ENCODE results near the gene CACNA2D3. TPM values are rescaled to one million over a fixed set of nuclear protein-coding genes. Genes with fewer than 3 reads are reported as not detected.

Gene CACNA2D3
- polyA plus RNA-seq, 1 donor from 2014 or later = 26.2 TPM

DNA sequence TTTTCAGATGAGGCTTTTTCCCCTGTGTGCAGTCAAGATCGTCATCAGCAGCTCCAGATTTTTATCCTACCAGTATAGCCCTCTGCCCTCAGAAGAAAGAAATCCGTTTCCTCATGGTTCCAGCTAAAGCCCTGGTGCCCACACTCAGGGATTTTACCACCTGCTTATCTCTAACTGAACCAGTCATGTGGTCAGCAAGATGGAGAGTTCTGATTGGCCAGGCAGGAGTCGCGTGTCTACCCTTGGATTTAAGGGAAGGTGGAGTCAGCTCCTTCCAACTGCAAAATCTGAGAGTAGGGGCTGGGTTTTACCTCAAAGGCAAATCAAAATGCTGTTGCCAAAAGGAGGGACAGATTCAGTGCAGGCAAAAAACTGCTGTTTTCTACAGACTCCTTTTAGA, 670.2 kb downstream of the CACNA2D3 start:
- Histone ChIP-seq H3K9ac (ENCODE audit: low read length) (no peak overlapping the region), H3K4me3 (ENCODE audit: low read length) (no peak overlapping the region), H3F3A (ENCODE audit: insufficient read depth, low read length, poor library complexity, severe bottlenecking) (no peaks in the 10 kb centered on the region), H3K9me3 (ENCODE audit: low read length) (peaks cover 2% of the 10 kb centered on the region), H3K79me2 (replicated peaks; ENCODE audit: insufficient read depth, low read length) (no peaks in the 10 kb centered on the region), H3K27ac (ENCODE audit: low read length) (no peak overlapping the region), H2AFZ (ENCODE audit: low read depth, low read length) (no peak overlapping the region), H3K9me2 (ENCODE audit: insufficient read depth, low read length) (no peaks in the 10 kb centered on the region), H3K27me3 (ENCODE audit: insufficient read depth, low read depth, low read length) (no peaks in the 10 kb centered on the region), H3K36me3 (ENCODE audit: insufficient read depth, low read length) (no peaks in the 10 kb centered on the region), H3K4me2 (ENCODE audit: low read length) (no peak overlapping the region), H4K20me1 (ENCODE audit: insufficient read depth) (no peaks in the 10 kb centered on the region)
- TF ChIP-seq EP300 (conservative IDR thresholded peaks at IDR 0.05; ENCODE audit: poor library complexity, severe bottlenecking) (no peak), POLR2AphosphoS5 (IDR thresholded peaks at IDR 0.05) (no peak), EZH2 (IDR thresholded peaks at IDR 0.05; ENCODE audit: borderline replicate concordance, insufficient read depth, low read length, poor library complexity, severe bottlenecking) (no peak), TAF1 (IDR thresholded peaks at IDR 0.05; ENCODE audit: low read depth) (no peak)
- TF ChIP-seq, protein P1, sequence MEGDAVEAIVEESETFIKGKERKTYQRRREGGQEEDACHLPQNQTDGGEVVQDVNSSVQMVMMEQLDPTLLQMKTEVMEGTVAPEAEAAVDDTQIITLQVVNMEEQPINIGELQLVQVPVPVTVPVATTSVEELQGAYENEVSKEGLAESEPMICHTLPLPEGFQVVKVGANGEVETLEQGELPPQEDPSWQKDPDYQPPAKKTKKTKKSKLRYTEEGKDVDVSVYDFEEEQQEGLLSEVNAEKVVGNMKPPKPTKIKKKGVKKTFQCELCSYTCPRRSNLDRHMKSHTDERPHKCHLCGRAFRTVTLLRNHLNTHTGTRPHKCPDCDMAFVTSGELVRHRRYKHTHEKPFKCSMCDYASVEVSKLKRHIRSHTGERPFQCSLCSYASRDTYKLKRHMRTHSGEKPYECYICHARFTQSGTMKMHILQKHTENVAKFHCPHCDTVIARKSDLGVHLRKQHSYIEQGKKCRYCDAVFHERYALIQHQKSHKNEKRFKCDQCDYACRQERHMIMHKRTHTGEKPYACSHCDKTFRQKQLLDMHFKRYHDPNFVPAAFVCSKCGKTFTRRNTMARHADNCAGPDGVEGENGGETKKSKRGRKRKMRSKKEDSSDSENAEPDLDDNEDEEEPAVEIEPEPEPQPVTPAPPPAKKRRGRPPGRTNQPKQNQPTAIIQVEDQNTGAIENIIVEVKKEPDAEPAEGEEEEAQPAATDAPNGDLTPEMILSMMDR (IDR thresholded peaks at IDR 0.05; ENCODE audit: poor library complexity, severe bottlenecking) = no peak
- TF ChIP-seq, protein P2, sequence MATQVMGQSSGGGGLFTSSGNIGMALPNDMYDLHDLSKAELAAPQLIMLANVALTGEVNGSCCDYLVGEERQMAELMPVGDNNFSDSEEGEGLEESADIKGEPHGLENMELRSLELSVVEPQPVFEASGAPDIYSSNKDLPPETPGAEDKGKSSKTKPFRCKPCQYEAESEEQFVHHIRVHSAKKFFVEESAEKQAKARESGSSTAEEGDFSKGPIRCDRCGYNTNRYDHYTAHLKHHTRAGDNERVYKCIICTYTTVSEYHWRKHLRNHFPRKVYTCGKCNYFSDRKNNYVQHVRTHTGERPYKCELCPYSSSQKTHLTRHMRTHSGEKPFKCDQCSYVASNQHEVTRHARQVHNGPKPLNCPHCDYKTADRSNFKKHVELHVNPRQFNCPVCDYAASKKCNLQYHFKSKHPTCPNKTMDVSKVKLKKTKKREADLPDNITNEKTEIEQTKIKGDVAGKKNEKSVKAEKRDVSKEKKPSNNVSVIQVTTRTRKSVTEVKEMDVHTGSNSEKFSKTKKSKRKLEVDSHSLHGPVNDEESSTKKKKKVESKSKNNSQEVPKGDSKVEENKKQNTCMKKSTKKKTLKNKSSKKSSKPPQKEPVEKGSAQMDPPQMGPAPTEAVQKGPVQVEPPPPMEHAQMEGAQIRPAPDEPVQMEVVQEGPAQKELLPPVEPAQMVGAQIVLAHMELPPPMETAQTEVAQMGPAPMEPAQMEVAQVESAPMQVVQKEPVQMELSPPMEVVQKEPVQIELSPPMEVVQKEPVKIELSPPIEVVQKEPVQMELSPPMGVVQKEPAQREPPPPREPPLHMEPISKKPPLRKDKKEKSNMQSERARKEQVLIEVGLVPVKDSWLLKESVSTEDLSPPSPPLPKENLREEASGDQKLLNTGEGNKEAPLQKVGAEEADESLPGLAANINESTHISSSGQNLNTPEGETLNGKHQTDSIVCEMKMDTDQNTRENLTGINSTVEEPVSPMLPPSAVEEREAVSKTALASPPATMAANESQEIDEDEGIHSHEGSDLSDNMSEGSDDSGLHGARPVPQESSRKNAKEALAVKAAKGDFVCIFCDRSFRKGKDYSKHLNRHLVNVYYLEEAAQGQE (IDR thresholded peaks at IDR 0.05; ENCODE audit: borderline replicate concordance) = no peak

DNA sequence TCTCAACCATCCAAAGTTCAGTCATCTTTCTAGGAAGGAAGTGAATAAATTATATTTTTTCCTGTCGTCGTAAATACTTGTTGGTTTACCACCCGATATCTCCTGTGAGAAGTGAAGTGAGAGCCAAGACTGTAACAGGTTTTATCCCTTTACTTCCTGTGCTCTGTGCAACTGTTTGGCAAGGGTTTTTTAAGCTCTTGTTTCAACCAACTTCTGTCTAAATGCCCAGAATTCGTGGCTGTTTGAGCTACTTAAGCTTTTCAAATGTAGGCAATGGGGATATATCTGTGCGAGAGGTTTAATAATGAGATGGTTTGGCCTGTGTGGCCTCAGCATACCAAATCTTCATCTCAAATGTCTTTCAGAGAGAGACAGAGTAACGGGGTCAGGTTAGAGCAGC, 670.8 kb downstream of the CACNA2D3 start:
- Histone ChIP-seq H3K4me3 (ENCODE audit: low read length) (no peak overlapping the region), H3K9me3 (ENCODE audit: low read length) (no peaks in the 10 kb centered on the region), H3K4me2 (ENCODE audit: low read length) (no peak overlapping the region), H2AFZ (ENCODE audit: low read depth, low read length) (no peak overlapping the region), H3F3A (ENCODE audit: insufficient read depth, low read length, poor library complexity, severe bottlenecking) (no peaks in the 10 kb centered on the region), H3K79me2 (replicated peaks; ENCODE audit: insufficient read depth, low read length) (no peaks in the 10 kb centered on the region), H3K27ac (ENCODE audit: low read length) (no peak overlapping the region), H4K20me1 (ENCODE audit: insufficient read depth) (no peaks in the 10 kb centered on the region), H3K27me3 (ENCODE audit: insufficient read depth, low read depth, low read length) (no peaks in the 10 kb centered on the region), H3K9ac (ENCODE audit: low read length) (no peak overlapping the region), H3K36me3 (ENCODE audit: insufficient read depth, low read length) (no peaks in the 10 kb centered on the region), H3K9me2 (ENCODE audit: insufficient read depth, low read length) (no peaks in the 10 kb centered on the region)
- no peak for TF ChIP-seq EP300 (conservative IDR thresholded peaks at IDR 0.05; ENCODE audit: poor library complexity, severe bottlenecking)
- TF ChIP-seq, protein P1 (IDR thresholded peaks at IDR 0.05; ENCODE audit: poor library complexity, severe bottlenecking) = no peak
- no peak for TF ChIP-seq SMC3 (conservative IDR thresholded peaks at IDR 0.05; ENCODE audit: poor library complexity)
- TF ChIP-seq RAD21 (conservative IDR thresholded peaks at IDR 0.05) = no peak
- TF ChIP-seq MXI1 (conservative IDR thresholded peaks at IDR 0.05; ENCODE audit: poor library complexity, severe bottlenecking) = no peak
- TF ChIP-seq, protein P2 (IDR thresholded peaks at IDR 0.05; ENCODE audit: borderline replicate concordance) = no peak
- no peak for TF ChIP-seq TAF1 (IDR thresholded peaks at IDR 0.05; ENCODE audit: low read depth)
- TF ChIP-seq POLR2AphosphoS5 (IDR thresholded peaks at IDR 0.05) = no peak
- TF ChIP-seq EZH2 (IDR thresholded peaks at IDR 0.05; ENCODE audit: borderline replicate concordance, insufficient read depth, low read length, poor library complexity, severe bottlenecking) = no peak

All from neural cell (in vitro differentiated cells).